Right ventricle myocardium inferior (tissue), 1 donor: Measurements from ENCODE around the gene SUSD1. TPM values are rescaled to one million over a fixed set of nuclear protein-coding genes. Genes with fewer than 3 reads are reported as not detected.

Experiments used
- ATAC-seq: fragments of 200-7000 bp; cut with Tn5 transposase; one replicate; pipeline ENCODE4 v1.9.1; 2020; ENCODE audit warnings: mild to moderate bottlenecking, moderate library complexity
- DNase-seq: peaks from one replicate; pipeline ENCODE4 v3.0.0; 2021; ENCODE audit errors: missing footprints
- intact Hi-C: fragments of 100-400 bp; cut with DNase I; formaldehyde crosslinking; loops from one replicate; pipeline ENCODE4 v1.11.0; 2022
- total RNA-seq: library from RNA; stranded (reverse); fragmentation: NEBNext Ultra II Directional; extraction: Animal tissue kit (Norgen Biotek cat#: 25700); gene quantifications from one replicate; pipeline ENCODE4 v1.2.1, GENCODE V29; 2021
- donor health status: DM: no; HTN: yes; CAD: no; lungs with severe emphysema.

SUSD1 gene
- total RNA-seq, 1 donor from 2014 or later = 8.1 TPM

- intact Hi-C loops = no loop called here
- ATAC-seq (no peak), DNase-seq (no peak)
These were observed 62.6 kb downstream of the SUSD1 start for GRCh38 chr9:112112519-112112918.

GRCh38 chr9:112111461-112111860 is 63.6 kb downstream of the SUSD1 start:
- no peak for ATAC-seq
- no peak for DNase-seq
- intact Hi-C loops = no loop called here

GRCh38 chr9:112110777-112111113 is 64.4 kb downstream of the SUSD1 start:
- intact Hi-C loops = no loop called here
- DNase-seq (no peak), ATAC-seq (no peak)

GRCh38 chr9:112110094-112110776 is 64.9 kb downstream of the SUSD1 start:
- intact Hi-C loops = no loop called here
- ATAC-seq (no peak), DNase-seq (no peak)

- intact Hi-C loops = no loop called here
- no peak for DNase-seq
- ATAC-seq = no peak
These were observed 70.2 kb downstream of the SUSD1 start for GRCh38 chr9:112104901-112105300.

- intact Hi-C loops = no loop called here
- DNase-seq (no peak), ATAC-seq (no peak)
These were observed 70.7 kb downstream of the SUSD1 start for GRCh38 chr9:112104401-112104800.

- ATAC-seq (no peak), DNase-seq (no peak)
- intact Hi-C loops = no loop called here
These were observed 71.7 kb downstream of the SUSD1 start for GRCh38 chr9:112103405-112103804.

- peak; percentile 85 for ATAC-seq
- intact Hi-C loops = loop anchor here (1.0 to 10.0 kb wide), 3 partner anchors 235 to 717 kb away; partner anchors contain the start of genes INIP and PTBP3
- no peak for DNase-seq
These were observed 77.1 kb downstream of the SUSD1 start for GRCh38 chr9:112097712-112098688.

- intact Hi-C loops = loop anchor here (10.0 kb wide), 2 partner anchors 620 to 720 kb away; partner anchors contain the start of gene INIP
- no peak for ATAC-seq
- DNase-seq = no peak
These were observed 80.0 kb downstream of the SUSD1 start for GRCh38 chr9:112094948-112095681.

- intact Hi-C loops = loop anchor here (10.0 kb wide), 2 partner anchors 621 to 721 kb away; partner anchors contain the start of gene INIP
- DNase-seq (no peak), ATAC-seq (no peak)
These were observed 80.9 kb downstream of the SUSD1 start for GRCh38 chr9:112094241-112094640.

- no peak for DNase-seq
- no peak for ATAC-seq
- intact Hi-C loops = loop anchor here (10.0 kb wide), 2 partner anchors 621 to 721 kb away; partner anchors contain the start of gene INIP
These were observed 81.3 kb downstream of the SUSD1 start for GRCh38 chr9:112093870-112094216.

- DNase-seq (no peak), ATAC-seq (no peak)
- intact Hi-C loops = loop anchor here (10.0 kb wide), 2 partner anchors 621 to 721 kb away; partner anchors contain the start of gene INIP
These were observed 81.8 kb downstream of the SUSD1 start for GRCh38 chr9:112093147-112093869.

GRCh38 chr9:112091810-112092209 is 83.3 kb downstream of the SUSD1 start:
- DNase-seq (no peak), ATAC-seq (no peak)
- intact Hi-C loops = loop anchor here (10.0 kb wide), 2 partner anchors 623 to 723 kb away; partner anchors contain the start of gene INIP

- DNase-seq (no peak), ATAC-seq (no peak)
- intact Hi-C loops = no loop called here
These were observed 87.6 kb downstream of the SUSD1 start for GRCh38 chr9:112087506-112087905.

- intact Hi-C loops = no loop called here
These were observed 88.5 kb downstream of the SUSD1 start for GRCh38 chr9:112086627-112087026.

GRCh38 chr9:112084907-112085306 is 90.2 kb downstream of the SUSD1 start:
- ATAC-seq (no peak), DNase-seq (no peak)
- intact Hi-C loops = no loop called here

More at GRCh38 chr9:112086627-112087026, 88.5 kb downstream of the SUSD1 start:
- ATAC-seq (no peak), DNase-seq (no peak)

- no peak for DNase-seq
- intact Hi-C loops = no loop called here
- no peak for ATAC-seq
These were observed 90.8 kb downstream of the SUSD1 start for GRCh38 chr9:112084334-112084733.
